Activated T-helper 17 cell treated with anti-CD3 and anti-CD28 coated beads, Interleukin-2, amount 50 U/mL, for 72 hours (primary cell): ENCODE measurements around the gene EIF6. TPM values are rescaled to one million over a fixed set of nuclear protein-coding genes. Genes with fewer than 3 reads are reported as not detected.

Source experiments
- ATAC-seq: fragments of 150-1000 bp; cut with Tn5 transposase; replicated peaks from 2 replicates; pipeline ENCODE4 v1.10.0; 2021; ENCODE audit warnings: mild to moderate bottlenecking, moderate library complexity
- H3K27ac Mint-ChIP-seq: one replicate; pipeline ENCODE4 v1.8.0; 2022; ENCODE audit warnings: mixed read lengths
- H3K27me3 Mint-ChIP-seq: one replicate; pipeline ENCODE4 v1.8.0; 2022; ENCODE audit warnings: mixed read lengths
- H3K36me3 Mint-ChIP-seq: one replicate; pipeline ENCODE4 v1.8.0; 2022; ENCODE audit warnings: low read depth, mild to moderate bottlenecking, mixed read lengths
- H3K4me1 Mint-ChIP-seq: one replicate; pipeline ENCODE4 v1.8.0; 2022; ENCODE audit warnings: mixed read lengths
- H3K4me3 Mint-ChIP-seq: one replicate; pipeline ENCODE4 v1.8.0; 2022; ENCODE audit warnings: mild to moderate bottlenecking, mixed read lengths
- H3K9me3 Mint-ChIP-seq: one replicate; pipeline ENCODE4 v1.8.0; 2022; ENCODE audit warnings: mixed read lengths
- total RNA-seq, 2 donors: library from RNA; stranded (reverse); gene quantifications; one replicate each; pipeline ENCODE4 v1.2.3, GENCODE V29; 2022

EIF6 gene
- total RNA-seq, 2 donors from 2014 or later = 82.7 to 146 TPM

DNA sequence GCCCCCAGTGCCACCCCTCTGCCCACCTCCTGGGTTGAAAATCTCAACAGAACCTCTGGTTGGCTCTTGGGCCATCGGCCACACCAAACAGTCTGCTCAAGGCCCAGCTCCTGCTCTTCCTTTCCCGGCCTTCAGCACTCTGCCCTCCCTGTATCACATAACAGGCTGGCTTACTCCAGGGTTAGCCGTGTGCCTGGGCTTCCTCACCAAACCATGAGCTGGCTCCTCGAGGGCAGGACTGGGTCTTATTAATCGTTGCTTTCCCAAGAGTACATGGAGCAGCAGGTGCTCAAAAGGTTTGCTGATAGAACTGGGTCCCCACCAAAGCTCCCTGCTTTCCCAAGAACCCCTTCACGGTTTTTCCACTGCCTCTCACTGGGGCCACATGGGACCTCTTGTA is 20.4 kb upstream of the EIF6 start:
- peaks cover 2% of the 10 kb centered on the region for H3K36me3 Mint-ChIP-seq
- peaks cover 31% of the 10 kb centered on the region for H3K4me1 Mint-ChIP-seq
- ATAC-seq = no peak
- H3K9me3 Mint-ChIP-seq = no peaks in the 10 kb centered on the region
- peak overlapping the region; percentile 93 for H3K27ac Mint-ChIP-seq
- H3K4me3 Mint-ChIP-seq = peak overlapping the region; percentile 61
- no peaks in the 10 kb centered on the region for H3K27me3 Mint-ChIP-seq

GRCh38 chr20:35303735-35304491 is 19.3 kb upstream of the EIF6 start:
- H3K27me3 Mint-ChIP-seq = no peaks in the 10 kb centered on the region
- peak overlapping the region; percentile 61 for H3K4me3 Mint-ChIP-seq
- H3K9me3 Mint-ChIP-seq = no peaks in the 10 kb centered on the region
- H3K4me1 Mint-ChIP-seq = peaks cover 31% of the 10 kb centered on the region
- peak overlapping the region; percentile 93 for H3K27ac Mint-ChIP-seq
- peak; percentile 50 for ATAC-seq
- H3K36me3 Mint-ChIP-seq = no peaks in the 10 kb centered on the region

GRCh38 chr20:35303382-35303734 is 18.8 kb upstream of the EIF6 start:
- Mint-ChIP-seq H3K36me3 (no peaks in the 10 kb centered on the region), H3K4me1 (peaks cover 31% of the 10 kb centered on the region), H3K27ac (peak overlapping the region; percentile 93), H3K27me3 (no peaks in the 10 kb centered on the region), H3K4me3 (peak overlapping the region; percentile 61), H3K9me3 (no peaks in the 10 kb centered on the region)
- no peak for ATAC-seq

DNA sequence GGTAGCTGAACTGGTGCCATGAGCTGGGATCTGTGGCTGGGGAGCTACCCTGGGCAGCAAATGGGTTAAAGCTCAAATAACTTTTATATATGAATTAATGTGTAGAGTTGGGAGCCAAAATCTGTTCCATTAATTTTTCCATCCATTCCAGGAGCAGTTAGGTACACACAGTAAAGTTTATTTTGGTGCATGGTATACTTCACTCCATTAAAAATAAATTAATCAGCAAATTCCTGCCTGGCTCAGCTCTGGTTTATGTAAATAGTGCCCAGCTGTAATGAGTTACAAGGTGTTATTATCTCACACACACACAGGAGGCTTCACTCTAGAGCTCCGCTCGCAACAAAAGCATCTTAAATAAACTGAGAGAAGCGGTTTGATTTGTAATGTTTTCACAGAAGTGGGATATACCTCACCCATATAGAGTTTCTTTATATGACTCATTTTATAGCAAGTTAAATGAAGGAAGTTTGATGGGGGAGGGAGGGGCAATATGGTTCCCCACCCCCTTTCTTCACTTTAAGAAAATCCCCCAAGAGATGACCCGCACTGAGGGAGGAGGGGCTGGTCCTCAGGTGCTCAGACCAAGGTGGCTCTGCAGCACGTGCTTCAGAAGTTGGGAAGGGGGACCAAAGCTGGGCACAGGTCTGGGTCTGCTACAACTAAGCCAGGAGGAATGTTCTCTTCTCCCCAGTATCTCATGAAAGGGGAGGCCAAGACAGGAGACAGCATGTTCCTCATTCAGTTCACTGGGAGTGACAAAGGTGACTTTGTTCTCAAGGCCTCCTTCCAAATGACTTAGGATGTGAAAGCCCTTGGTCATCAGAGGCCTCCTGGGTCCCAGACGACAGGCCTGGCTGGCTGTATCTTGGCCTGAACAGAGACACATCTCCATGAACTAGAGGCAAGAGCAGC is 18.1 kb upstream of the EIF6 start:
- H3K27me3 Mint-ChIP-seq = no peaks in the 10 kb centered on the region
- H3K9me3 Mint-ChIP-seq = no peaks in the 10 kb centered on the region
- peak; percentile 12 for ATAC-seq
- H3K36me3 Mint-ChIP-seq = no peaks in the 10 kb centered on the region
- H3K27ac Mint-ChIP-seq = peak overlapping the region; percentile 72
- H3K4me3 Mint-ChIP-seq = peak overlapping the region; percentile 23
- peaks cover 31% of the 10 kb centered on the region for H3K4me1 Mint-ChIP-seq

- H3K4me1 Mint-ChIP-seq = peaks cover 25% of the 10 kb centered on the region
- no peak for ATAC-seq
- no peaks in the 10 kb centered on the region for H3K27me3 Mint-ChIP-seq
- H3K4me3 Mint-ChIP-seq = no peak overlapping the region
- no peaks in the 10 kb centered on the region for H3K9me3 Mint-ChIP-seq
- H3K27ac Mint-ChIP-seq = no peak overlapping the region
- no peaks in the 10 kb centered on the region for H3K36me3 Mint-ChIP-seq
Observed at GRCh38 chr20:35301426-35301825, 16.9 kb upstream of the EIF6 start.

DNA sequence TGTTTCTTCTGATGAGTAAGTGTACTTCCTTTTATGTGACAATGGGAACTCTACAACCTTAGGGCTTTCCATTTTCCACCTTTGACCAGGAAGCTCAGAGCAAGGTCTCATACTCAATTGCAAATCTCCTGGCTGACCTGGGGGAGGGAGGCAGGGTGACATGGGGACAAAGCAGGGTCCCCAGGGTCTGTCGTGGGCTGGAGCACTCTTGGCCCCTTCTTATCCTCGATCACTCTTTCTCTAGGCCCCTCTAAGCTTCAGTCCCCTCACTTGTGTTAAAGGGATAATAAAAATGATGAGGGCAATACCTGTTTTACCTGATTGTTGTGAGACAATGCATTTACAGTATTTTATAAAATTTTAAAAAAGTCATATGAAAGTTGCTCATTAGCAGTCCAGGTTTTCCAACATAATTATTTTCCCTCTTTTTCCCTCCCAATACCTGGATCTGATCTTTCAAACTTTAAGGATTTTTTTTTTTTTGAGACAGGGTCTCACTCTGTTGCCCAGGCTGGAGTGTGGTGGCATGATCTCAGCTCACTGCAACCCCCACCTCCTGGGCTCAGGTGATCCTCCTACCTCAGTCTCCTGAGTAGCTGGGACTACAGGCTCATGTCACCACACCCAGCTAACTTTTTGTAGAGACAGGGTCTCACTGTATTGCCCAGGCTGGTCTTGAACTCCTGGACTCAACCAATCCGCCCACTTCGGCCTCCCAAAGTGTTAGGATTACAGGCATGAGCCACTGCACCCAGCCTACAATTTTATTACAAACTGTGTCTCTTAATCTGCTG is 16.1 kb upstream of the EIF6 start:
- no peak overlapping the region for H3K27ac Mint-ChIP-seq
- peaks cover 18% of the 10 kb centered on the region for H3K4me1 Mint-ChIP-seq
- no peak overlapping the region for H3K4me3 Mint-ChIP-seq
- ATAC-seq = no peak
- no peaks in the 10 kb centered on the region for H3K9me3 Mint-ChIP-seq
- no peaks in the 10 kb centered on the region for H3K27me3 Mint-ChIP-seq
- H3K36me3 Mint-ChIP-seq = no peaks in the 10 kb centered on the region

- H3K4me1 Mint-ChIP-seq = peaks cover 9% of the 10 kb centered on the region
- H3K36me3 Mint-ChIP-seq = no peaks in the 10 kb centered on the region
- H3K9me3 Mint-ChIP-seq = no peaks in the 10 kb centered on the region
- no peak for ATAC-seq
- no peak overlapping the region for H3K4me3 Mint-ChIP-seq
- H3K27ac Mint-ChIP-seq = peak overlapping the region; percentile 23
- H3K27me3 Mint-ChIP-seq = peaks cover 4% of the 10 kb centered on the region
Observed at GRCh38 chr20:35299780-35300179, 15.2 kb upstream of the EIF6 start.

DNA sequence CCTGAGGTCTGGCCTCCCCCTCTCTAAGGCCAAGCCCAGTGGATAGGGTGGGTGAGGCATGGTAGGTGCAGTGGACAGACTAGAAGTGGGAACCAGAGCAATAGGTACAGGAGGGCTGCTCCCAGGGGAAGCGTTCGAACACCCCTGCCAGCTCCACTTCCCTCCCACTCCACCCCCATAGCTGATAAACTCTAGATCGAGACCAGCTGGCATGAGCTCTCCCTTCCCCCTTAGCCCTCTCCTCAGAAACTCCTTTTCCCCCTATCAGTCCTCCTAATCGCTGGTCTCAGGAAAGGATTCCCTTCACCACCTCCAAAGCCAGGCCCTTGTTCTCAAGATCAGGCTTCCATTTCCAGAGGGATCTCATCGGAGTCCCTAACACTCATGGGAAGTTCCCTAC is 13.7 kb upstream of the EIF6 start:
- Mint-ChIP-seq H3K4me3 (no peak overlapping the region), H3K27me3 (peaks cover 4% of the 10 kb centered on the region), H3K4me1 (no peaks in the 10 kb centered on the region), H3K9me3 (no peaks in the 10 kb centered on the region), H3K36me3 (no peaks in the 10 kb centered on the region), H3K27ac (no peak overlapping the region)
- ATAC-seq = no peak

DNA sequence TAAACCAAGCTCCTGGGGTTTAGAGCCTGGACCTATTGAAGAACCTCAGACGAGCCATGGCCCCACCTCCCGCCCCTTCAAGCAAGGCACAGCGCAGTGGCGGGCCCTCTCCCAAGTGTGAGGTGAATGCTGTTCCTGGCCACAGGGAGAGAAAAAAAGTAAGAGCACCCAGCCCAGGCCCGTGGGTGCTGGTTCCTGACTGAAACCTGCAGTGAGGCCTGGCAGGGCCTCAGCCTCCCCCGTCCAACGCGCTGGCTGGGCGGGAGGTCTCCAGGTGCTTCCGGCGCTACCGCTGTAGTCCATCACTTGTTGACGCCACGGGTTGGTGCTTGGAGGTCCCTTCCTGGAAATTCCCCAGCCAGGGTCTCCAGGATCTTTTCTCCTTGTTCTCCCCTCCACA is 13.2 kb upstream of the EIF6 start:
- no peak for ATAC-seq
- Mint-ChIP-seq H3K4me1 (no peaks in the 10 kb centered on the region), H3K9me3 (no peaks in the 10 kb centered on the region), H3K27ac (no peak overlapping the region), H3K4me3 (no peak overlapping the region), H3K27me3 (peaks cover 6% of the 10 kb centered on the region), H3K36me3 (no peaks in the 10 kb centered on the region)

DNA sequence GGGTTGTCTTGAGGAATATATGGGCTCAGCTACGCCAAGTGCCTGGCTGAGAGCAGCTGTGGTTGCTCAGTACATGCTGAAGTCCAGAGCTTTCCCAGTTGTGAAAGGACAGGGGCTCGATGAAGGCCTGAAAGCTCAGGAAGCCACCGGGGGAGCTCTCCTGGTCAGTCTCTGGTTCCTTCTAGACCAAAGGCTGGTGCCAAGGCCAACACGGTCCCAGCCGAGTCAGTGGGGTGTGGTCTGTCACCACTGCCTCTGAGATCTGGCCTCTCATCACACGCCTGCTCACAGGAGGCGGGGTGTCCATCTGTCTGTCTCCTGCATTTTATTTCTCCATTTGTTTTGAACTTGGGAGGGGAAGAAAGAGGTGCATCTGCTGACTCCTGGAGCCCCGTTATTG is 12.6 kb upstream of the EIF6 start:
- ATAC-seq = no peak
- H3K9me3 Mint-ChIP-seq = no peaks in the 10 kb centered on the region
- no peaks in the 10 kb centered on the region for H3K4me1 Mint-ChIP-seq
- no peak overlapping the region for H3K4me3 Mint-ChIP-seq
- no peak overlapping the region for H3K27ac Mint-ChIP-seq
- peaks cover 10% of the 10 kb centered on the region for H3K27me3 Mint-ChIP-seq
- no peaks in the 10 kb centered on the region for H3K36me3 Mint-ChIP-seq

GRCh38 chr20:35296101-35296554 is 11.6 kb upstream of the EIF6 start:
- Mint-ChIP-seq H3K36me3 (no peaks in the 10 kb centered on the region), H3K27ac (no peak overlapping the region), H3K9me3 (no peaks in the 10 kb centered on the region), H3K4me3 (no peak overlapping the region), H3K4me1 (no peaks in the 10 kb centered on the region), H3K27me3 (peaks cover 10% of the 10 kb centered on the region)
- no peak for ATAC-seq

GRCh38 chr20:35295674-35296073 is 11.1 kb upstream of the EIF6 start:
- H3K9me3 Mint-ChIP-seq = no peaks in the 10 kb centered on the region
- peaks cover 10% of the 10 kb centered on the region for H3K27me3 Mint-ChIP-seq
- no peaks in the 10 kb centered on the region for H3K4me1 Mint-ChIP-seq
- ATAC-seq = no peak
- no peak overlapping the region for H3K27ac Mint-ChIP-seq
- no peaks in the 10 kb centered on the region for H3K36me3 Mint-ChIP-seq
- no peak overlapping the region for H3K4me3 Mint-ChIP-seq

DNA sequence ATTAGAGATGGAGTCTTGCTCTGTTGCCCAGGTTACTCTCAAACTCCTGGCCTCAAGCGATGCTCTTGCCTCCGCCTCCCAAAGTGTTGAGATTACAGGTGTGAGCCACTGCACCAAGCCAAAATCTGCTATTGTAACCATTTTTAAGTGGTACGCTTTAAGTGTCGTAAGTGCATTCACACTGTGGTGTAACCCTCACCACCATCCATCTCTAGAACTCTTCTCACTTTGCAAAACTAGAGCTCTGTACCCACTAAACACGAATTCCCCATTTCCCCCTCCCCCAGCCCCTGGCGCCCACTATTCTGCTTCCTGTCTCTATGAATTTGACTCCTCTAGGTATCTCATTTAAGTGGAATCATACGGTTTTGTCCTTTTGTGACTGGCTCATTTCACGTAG is 10.5 kb upstream of the EIF6 start:
- H3K9me3 Mint-ChIP-seq = no peaks in the 10 kb centered on the region
- H3K4me3 Mint-ChIP-seq = no peak overlapping the region
- H3K27me3 Mint-ChIP-seq = peaks cover 10% of the 10 kb centered on the region
- no peak overlapping the region for H3K27ac Mint-ChIP-seq
- ATAC-seq = no peak
- H3K36me3 Mint-ChIP-seq = no peaks in the 10 kb centered on the region
- H3K4me1 Mint-ChIP-seq = no peaks in the 10 kb centered on the region

GRCh38 chr20:35294293-35294685 is 9.7 kb upstream of the EIF6 start:
- H3K4me3 Mint-ChIP-seq = no peak overlapping the region
- no peaks in the 10 kb centered on the region for H3K9me3 Mint-ChIP-seq
- no peak for ATAC-seq
- peaks cover 10% of the 10 kb centered on the region for H3K27me3 Mint-ChIP-seq
- no peak overlapping the region for H3K27ac Mint-ChIP-seq
- H3K36me3 Mint-ChIP-seq = no peaks in the 10 kb centered on the region
- H3K4me1 Mint-ChIP-seq = no peaks in the 10 kb centered on the region
